ENCODE data around the gene CCDC187. TPM values are rescaled to one million over a fixed set of nuclear protein-coding genes. Genes with fewer than 3 reads are reported as not detected.

Gene CCDC187
- total RNA-seq, 2 donors from 2014 or later, result not detected

DNA sequence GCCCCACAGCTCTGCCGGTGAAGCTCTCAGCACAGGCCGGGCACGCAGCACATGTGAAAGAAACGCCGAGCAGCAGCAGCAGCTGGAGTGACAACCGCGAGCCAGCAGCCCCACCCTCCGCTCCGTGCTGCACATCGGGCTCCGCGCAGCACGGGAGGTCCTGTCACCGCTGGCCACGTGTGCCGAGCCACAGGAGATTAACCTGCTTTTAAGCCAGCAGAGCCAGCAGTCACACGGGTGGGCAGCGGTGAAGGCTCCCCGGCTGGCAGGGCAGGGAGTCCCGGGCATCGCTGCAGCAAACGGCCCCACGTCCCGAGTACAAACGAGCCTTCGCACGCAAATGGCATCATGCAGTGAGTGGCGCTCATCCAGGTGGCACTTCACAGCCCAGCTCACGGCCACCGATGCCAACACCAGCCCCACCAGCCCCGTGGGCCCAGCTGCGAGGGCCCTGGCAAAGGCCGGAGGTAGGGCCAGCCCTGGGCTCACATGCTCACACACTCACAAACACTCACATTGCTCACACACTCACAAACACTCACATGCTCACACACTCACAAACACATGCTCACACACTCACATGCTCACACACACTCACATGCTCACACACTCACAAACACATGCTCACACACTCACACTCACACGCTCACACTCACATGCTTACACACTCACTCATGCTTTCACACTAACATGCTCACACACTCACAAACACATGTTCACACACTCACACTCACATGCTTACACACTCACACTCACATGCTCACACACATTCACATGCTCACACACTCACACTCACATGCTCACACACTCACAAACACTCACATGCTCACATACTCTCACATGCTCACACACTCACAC is 11.1 kb downstream of the CCDC187 start:
- Mint-ChIP-seq H3K36me3 (ENCODE audit: insufficient read depth in 2 of 2) (no peaks in the 10 kb centered on the region), H3K4me1 (ENCODE audit: low read depth) (no peaks in the 10 kb centered on the region), H3K27ac (no peak overlapping the region), H3K9me3 (no peaks in the 10 kb centered on the region), H3K4me3 (no peak overlapping the region), H3K27me3 (ENCODE audit: low read depth) (no peaks in the 10 kb centered on the region)
- DNase-seq (no peak), ATAC-seq (replicated peaks in 1 of 2) (no peak)

DNA sequence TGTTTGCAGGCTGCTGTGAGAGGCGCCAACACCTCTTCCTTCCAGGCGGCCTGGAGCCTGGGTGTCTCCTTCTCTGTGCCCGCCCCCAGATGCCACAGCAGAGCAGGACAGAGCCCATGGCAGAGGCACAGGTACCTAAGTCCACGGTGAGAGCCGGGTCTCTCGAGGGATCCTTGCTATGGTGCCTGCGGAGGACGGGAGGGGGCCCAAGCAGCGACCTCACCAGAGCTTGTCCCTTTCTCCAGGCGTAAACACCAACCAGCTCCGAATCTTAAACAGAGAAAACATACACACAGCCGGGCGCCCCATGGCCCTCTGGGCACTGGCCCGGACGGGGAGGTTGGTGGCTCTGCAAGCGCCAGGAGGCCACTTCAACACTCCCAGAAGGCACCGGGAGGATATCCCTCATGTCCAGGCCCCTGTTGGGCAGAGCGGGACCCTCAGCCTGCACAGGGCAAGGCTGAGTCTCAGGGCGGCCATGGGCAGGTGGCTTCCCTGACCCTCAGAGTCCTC is 11.8 kb downstream of the CCDC187 start:
- no peak for ATAC-seq (replicated peaks in 1 of 2)
- H3K9me3 Mint-ChIP-seq, result no peaks in the 10 kb centered on the region
- no peaks in the 10 kb centered on the region for H3K36me3 Mint-ChIP-seq (ENCODE audit: insufficient read depth in 2 of 2)
- H3K4me1 Mint-ChIP-seq (ENCODE audit: low read depth), result no peaks in the 10 kb centered on the region
- no peak for DNase-seq
- no peaks in the 10 kb centered on the region for H3K27me3 Mint-ChIP-seq (ENCODE audit: low read depth)
- no peak overlapping the region for H3K4me3 Mint-ChIP-seq
- no peak overlapping the region for H3K27ac Mint-ChIP-seq

DNA sequence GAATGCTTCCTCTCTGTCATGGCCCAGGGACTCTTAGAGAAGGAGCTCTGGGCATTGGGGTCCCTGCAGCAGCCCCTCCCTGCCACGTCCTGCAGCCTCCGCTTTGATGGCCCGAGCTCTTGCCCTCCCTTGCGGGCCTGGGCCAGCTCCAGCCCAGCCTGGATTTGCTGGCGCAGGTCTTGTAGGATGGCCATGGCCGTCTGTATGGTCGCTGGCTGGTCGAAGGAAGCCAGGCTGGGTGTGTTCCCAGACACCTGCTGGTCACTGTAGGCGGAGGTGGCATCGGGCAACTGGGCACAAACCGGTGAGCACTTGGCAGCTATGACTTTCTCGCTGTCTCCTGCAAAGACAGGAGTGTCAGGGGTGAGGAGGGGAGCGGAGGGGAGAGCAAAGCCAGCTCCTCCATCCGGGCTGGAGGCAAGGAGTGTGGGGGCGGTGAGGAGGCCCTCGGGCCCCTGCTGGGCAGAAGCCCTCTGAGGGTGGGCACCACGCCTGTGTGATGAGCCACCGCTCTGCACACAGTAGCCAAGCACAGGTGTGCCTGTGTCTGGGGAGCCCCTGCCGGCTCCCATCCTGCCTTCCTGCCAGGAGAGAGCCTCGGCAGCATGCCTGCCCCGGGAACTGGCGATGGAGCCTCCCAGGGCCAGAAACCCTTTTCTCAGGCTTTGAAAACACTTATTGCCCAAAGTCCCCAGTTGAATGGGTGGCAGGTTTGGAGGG is 12.4 kb downstream of the CCDC187 start:
- Mint-ChIP-seq H3K4me1 (ENCODE audit: low read depth) (no peaks in the 10 kb centered on the region), H3K36me3 (ENCODE audit: insufficient read depth in 2 of 2) (no peaks in the 10 kb centered on the region), H3K4me3 (no peak overlapping the region), H3K27ac (no peak overlapping the region), H3K9me3 (no peaks in the 10 kb centered on the region), H3K27me3 (ENCODE audit: low read depth) (no peaks in the 10 kb centered on the region)
- DNase-seq, result no peak
- no peak for ATAC-seq (replicated peaks in 1 of 2)

DNA sequence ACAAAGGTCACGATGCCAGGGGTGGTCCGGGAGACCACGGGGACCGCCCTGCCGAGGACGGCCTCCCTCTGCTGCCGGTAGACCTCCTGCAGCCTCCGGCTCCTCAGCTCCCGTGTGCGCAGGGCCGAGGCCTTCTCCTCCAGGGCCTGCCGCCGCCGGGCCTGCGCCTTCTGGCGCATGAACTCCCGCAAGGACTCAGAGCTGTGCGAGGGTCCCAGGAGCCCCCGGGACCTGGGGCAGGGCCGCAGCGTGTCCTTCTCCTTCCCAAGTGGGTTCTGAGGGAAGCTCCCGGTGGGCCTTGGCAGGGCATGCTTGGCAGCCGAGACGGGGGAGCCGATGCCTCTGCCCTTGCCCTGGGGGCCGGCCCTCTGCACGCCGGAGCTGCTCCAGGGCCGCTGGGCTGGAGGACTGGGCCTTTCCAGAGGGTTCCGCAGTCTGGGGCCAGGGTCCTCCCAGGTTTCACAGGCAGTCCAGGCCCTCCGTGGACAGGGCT is 13.3 kb downstream of the CCDC187 start:
- H3K4me1 Mint-ChIP-seq (ENCODE audit: low read depth), result no peaks in the 10 kb centered on the region
- DNase-seq, result no peak

DNA sequence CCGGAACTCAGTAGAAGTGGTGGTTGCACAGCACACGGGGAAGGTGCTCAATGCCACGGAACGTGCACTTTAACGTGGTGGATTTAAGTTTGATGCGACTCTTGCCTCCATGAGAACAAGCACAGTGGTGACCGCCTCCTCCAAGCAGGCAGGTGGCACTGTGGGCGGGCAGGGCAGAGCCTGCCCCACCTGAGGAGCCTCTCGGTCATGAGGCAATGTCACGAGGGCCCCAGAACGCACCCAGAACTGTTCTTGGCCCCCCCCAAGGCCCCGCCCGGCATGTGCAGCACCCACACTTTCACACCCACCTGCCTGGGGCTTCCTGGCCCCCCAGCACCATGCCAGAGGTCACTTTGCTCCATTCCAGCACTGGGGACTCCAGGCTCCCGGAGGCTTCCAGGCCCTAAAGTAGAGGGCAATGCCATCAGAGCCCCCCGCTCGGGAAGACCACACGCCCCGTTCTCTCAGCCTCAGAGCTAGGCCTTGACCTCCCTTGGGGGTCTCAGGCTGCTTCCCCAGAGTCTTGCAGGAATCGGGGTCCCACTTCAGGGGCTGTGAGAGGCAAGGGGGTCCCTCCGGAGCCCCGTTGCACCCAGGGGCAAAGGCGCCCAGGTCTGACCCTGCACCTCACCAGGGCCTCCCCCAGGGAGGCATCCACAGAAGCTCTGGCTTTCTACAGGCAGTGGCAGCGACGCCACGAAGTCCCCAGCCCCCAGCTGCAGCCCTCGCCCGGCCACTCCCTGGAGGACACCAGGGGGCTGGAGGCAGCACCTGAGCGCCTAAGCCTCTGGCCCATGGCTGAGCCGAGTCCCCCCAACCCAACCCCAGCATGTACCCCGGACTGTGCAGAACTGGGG is 14.0 kb downstream of the CCDC187 start:
- no peaks in the 10 kb centered on the region for H3K36me3 Mint-ChIP-seq (ENCODE audit: insufficient read depth in 2 of 2)

More for the DNA sequence above, 13.3 kb downstream of the CCDC187 start:
- Mint-ChIP-seq H3K27me3 (ENCODE audit: low read depth) (no peaks in the 10 kb centered on the region), H3K27ac (no peak overlapping the region), H3K36me3 (ENCODE audit: insufficient read depth in 2 of 2) (no peaks in the 10 kb centered on the region), H3K9me3 (no peaks in the 10 kb centered on the region), H3K4me3 (no peak overlapping the region)
- ATAC-seq (replicated peaks in 1 of 2), result no peak

DNA sequence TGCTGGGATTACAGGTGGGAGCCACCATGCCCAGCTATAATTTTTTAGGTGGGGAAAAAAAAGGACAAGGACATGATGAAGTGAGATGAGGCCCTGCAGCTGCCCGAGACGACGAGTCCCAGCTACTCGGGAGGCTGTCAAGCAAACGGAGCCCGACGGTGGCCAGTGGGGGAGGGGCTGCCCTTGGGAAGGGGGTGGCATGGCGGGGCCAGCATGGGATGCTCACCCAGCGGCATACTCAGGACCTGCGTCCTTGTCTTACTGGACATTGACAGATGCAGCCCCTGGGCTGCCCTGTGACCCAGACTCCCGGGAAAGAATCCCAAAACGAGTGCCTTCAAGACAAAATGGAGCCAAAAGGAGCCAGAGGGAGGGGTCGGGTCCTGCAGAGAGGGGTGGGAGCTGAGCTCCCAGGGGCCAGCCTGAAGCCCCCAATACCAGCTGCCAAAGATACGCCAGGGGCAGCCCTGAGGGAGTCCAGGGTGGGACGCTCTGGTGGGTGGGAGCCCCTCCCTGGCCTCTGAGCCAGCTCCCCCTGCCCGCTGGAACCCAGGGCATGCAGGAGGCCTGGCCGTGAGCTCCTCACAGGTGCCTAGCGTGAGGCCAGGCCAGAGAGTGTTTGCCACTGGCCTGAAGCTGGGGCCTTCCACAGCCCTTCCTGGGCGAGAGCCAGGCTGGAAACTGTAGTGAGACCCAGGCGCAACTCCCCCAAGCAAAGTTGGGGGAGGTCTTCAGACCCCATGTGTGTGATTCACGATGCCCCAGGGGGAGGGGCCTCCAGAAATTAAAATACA is 15.7 kb downstream of the CCDC187 start:
- no peaks in the 10 kb centered on the region for H3K4me1 Mint-ChIP-seq (ENCODE audit: low read depth)
- no peak overlapping the region for H3K27ac Mint-ChIP-seq
- H3K9me3 Mint-ChIP-seq, result no peaks in the 10 kb centered on the region
- no peak for DNase-seq
- no peaks in the 10 kb centered on the region for H3K27me3 Mint-ChIP-seq (ENCODE audit: low read depth)
- no peaks in the 10 kb centered on the region for H3K36me3 Mint-ChIP-seq (ENCODE audit: insufficient read depth in 2 of 2)
- ATAC-seq (replicated peaks in 1 of 2), result no peak
- H3K4me3 Mint-ChIP-seq, result no peak overlapping the region

More for the DNA sequence above, 14.0 kb downstream of the CCDC187 start:
- no peaks in the 10 kb centered on the region for H3K27me3 Mint-ChIP-seq (ENCODE audit: low read depth)
- ATAC-seq (replicated peaks in 1 of 2), result no peak
- no peaks in the 10 kb centered on the region for H3K9me3 Mint-ChIP-seq
- DNase-seq, result no peak
- H3K4me1 Mint-ChIP-seq (ENCODE audit: low read depth), result no peaks in the 10 kb centered on the region
- no peak overlapping the region for H3K27ac Mint-ChIP-seq
- H3K4me3 Mint-ChIP-seq, result no peak overlapping the region

DNA sequence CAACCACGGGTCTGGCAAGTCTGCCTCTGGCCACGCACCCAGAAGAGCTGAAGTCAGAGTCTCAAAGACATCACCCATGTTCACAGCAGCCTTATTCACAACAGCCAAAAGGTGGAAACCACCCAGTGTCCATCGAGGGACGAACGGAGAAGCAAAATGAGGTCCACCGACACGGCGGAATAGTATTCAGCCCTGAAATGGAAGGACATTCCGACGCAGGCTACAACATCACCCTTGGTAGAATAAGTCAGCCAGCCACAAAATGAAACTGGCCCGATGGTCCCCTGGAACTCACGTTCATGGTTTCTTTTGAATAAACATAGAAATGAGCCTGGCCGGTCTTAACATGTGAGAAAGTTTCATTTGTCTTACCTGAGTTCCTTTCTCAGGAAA is 16.9 kb downstream of the CCDC187 start:
- no peak for DNase-seq
- no peaks in the 10 kb centered on the region for H3K9me3 Mint-ChIP-seq
- no peaks in the 10 kb centered on the region for H3K4me1 Mint-ChIP-seq (ENCODE audit: low read depth)
- no peak overlapping the region for H3K27ac Mint-ChIP-seq
- H3K4me3 Mint-ChIP-seq, result no peak overlapping the region
- no peaks in the 10 kb centered on the region for H3K36me3 Mint-ChIP-seq (ENCODE audit: insufficient read depth in 2 of 2)
- H3K27me3 Mint-ChIP-seq (ENCODE audit: low read depth), result no peaks in the 10 kb centered on the region
- ATAC-seq (replicated peaks in 1 of 2), result no peak

DNA sequence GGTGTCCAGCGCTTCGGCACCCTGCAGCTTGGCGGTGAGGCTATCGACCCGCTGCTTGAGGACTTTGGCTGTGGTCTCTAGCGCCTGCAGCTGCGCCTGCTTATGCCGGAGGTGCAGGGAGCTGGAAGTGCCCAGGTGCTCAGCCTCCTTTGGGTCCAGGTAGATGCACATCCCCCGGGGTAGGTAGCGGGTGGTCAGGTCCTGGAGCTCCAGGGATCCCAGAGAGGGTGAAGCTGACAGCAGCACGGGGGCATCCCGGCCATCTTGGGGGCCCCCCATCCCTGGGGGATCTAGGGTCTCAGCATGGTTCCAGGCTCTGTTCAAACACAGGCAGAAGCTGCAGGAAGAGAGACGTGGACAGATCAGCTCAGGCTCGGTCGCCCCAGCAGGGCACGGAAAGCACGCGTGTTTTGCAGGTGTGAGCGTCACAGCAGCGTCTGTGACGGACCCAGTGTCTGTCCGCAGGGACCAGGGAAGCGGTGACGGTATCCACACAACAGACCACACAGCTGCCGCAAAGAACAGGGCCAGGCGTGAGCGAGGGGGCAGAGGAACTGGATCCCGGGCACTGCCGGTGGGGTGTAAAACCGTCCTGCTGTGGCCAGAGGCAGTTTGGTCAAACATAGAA is 17.4 kb downstream of the CCDC187 start:
- Mint-ChIP-seq H3K4me3 (no peak overlapping the region), H3K36me3 (ENCODE audit: insufficient read depth in 2 of 2) (no peaks in the 10 kb centered on the region), H3K9me3 (no peaks in the 10 kb centered on the region), H3K27ac (no peak overlapping the region), H3K27me3 (ENCODE audit: low read depth) (no peaks in the 10 kb centered on the region), H3K4me1 (ENCODE audit: low read depth) (no peaks in the 10 kb centered on the region)
- no peak for DNase-seq
- no peak for ATAC-seq (replicated peaks in 1 of 2)

DNA sequence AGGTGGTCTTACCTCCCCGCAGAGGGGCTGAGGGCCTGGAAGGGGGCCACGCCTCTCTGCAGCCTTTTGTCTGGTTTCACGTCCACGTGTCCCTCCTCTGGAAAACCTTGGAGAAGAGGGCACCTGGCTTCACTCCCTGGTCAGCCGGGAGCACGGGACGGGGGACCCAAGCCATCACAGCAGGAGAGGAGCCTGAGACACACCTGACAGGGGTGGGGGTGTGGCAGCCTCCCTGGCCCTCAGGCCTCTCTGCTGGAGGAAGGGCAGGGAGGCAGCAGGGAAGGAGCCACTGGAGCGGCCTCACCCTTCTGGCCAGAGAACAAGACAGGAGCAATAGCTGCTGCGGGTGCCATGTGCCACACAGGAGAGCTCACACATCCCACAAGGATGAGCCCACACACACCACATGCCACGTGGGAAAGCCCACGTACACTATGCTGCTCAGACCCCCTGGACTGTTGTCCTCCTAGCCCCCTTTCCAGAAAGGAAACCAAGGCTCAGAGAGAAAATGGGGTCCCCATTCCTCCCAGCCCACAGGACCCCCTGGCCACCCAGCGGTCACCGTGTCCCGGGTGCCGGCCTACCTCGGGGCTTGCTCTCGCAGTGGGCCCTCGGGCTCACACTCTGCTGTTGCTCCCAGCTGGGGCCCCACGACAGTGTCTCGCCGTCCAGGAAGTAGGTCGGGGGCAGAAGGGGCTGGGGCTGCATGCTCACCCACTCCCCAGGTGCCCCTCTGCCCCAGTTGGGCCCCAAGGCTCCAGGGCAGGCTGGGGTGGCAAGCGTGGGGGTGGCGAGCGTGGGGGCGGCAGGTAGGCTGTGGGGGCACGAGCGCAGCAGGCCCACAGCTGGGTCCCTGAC is 18.2 kb downstream of the CCDC187 start:
- no peak for DNase-seq
- no peak for ATAC-seq (replicated peaks in 1 of 2)
- H3K4me1 Mint-ChIP-seq (ENCODE audit: low read depth), result no peaks in the 10 kb centered on the region
- no peak overlapping the region for H3K4me3 Mint-ChIP-seq
- no peaks in the 10 kb centered on the region for H3K9me3 Mint-ChIP-seq
- no peaks in the 10 kb centered on the region for H3K27me3 Mint-ChIP-seq (ENCODE audit: low read depth)
- no peak overlapping the region for H3K27ac Mint-ChIP-seq
- no peaks in the 10 kb centered on the region for H3K36me3 Mint-ChIP-seq (ENCODE audit: insufficient read depth in 2 of 2)

DNA sequence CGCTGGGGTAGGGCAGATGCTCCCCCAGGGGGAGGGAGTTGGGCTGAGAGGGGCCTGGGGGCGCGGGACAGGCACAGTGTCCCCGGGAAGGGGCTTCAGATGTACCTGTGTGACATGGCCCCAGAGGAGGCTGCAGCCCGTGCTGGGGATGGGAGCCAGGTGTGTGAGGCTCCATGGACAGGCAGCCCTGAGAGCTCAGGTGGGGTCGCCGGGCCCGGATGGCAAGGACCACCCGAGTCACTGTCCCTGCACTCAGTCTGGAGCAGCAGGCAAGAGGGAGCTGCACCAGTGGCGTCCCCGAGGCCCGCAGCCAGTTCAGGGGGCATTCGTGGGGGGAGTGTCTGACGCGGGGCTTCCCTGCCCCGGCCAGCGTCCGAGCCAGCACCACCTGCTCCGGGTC is 18.9 kb downstream of the CCDC187 start:
- H3K27ac Mint-ChIP-seq, result no peak overlapping the region
- H3K36me3 Mint-ChIP-seq (ENCODE audit: insufficient read depth in 2 of 2), result no peaks in the 10 kb centered on the region
- H3K9me3 Mint-ChIP-seq, result no peaks in the 10 kb centered on the region
- H3K4me1 Mint-ChIP-seq (ENCODE audit: low read depth), result no peaks in the 10 kb centered on the region
- no peaks in the 10 kb centered on the region for H3K27me3 Mint-ChIP-seq (ENCODE audit: low read depth)
- H3K4me3 Mint-ChIP-seq, result no peak overlapping the region
- DNase-seq (no peak), ATAC-seq (replicated peaks in 1 of 2) (no peak)

DNA sequence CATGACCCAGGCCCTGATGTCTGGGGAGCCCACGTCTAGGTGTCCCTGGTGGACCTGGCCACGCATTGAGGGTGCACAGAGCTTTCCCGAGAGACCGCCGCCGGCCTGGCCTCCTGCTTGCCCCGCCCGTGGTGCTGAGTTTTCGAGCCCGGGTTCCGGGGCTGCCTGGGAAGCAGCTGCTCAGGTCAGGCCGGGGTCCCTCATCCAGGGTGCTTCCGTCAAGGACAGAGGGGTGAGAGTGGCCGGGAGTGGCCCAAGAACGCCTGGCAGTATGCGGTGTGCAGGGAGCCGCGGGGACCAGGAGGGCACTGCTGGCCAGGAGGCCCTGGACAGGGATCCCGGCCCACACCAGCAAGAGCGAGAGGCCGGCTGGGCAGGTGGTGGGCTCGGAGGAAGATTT is 19.6 kb downstream of the CCDC187 start:
- Mint-ChIP-seq H3K36me3 (ENCODE audit: insufficient read depth in 2 of 2) (no peaks in the 10 kb centered on the region), H3K9me3 (no peaks in the 10 kb centered on the region), H3K27me3 (ENCODE audit: low read depth) (no peaks in the 10 kb centered on the region), H3K4me3 (no peak overlapping the region), H3K4me1 (ENCODE audit: low read depth) (no peaks in the 10 kb centered on the region), H3K27ac (no peak overlapping the region)
- DNase-seq (no peak), ATAC-seq (replicated peaks in 1 of 2) (no peak)
